ENCODE measurements around the gene COLEC12.

- no peak for TF ChIP-seq POLR2A (IDR thresholded peaks at IDR 0.05)
- TF ChIP-seq CTCF (IDR thresholded peaks at IDR 0.05) = no peak
Measured at GRCh38 chr18:267380-267687, 233.2 kb downstream of the COLEC12 start.
